Measurements from ENCODE around the gene MC3R.
"Not testable (repeated sequence)": the region's sequence is repeated elsewhere in the genome, so short reads cannot be mapped to it uniquely, and the experiment has no call there.

MC3R gene

GRCh38 chr20:56217829-56218228 is 30.7 kb upstream of the MC3R start:
- Histone ChIP-seq H3K27me3 (ENCODE audit: control insufficient read depth, insufficient read depth, low read length) (no peaks in the 10 kb centered on the region), H3K4me3 (ENCODE audit: low read depth, low read length) (no peak overlapping the region), H3K36me3 (ENCODE audit: control insufficient read depth, insufficient read depth, low read length) (no peaks in the 10 kb centered on the region), H3K9ac (ENCODE audit: low read length) (no peak overlapping the region), H3K4me1 (ENCODE audit: control insufficient read depth, insufficient read depth, low read length) (peaks cover 3% of the 10 kb centered on the region; the same call in 1 of the 2 replicates), H3K27ac (ENCODE audit: low read depth, low read length) (no peak overlapping the region), H3K9me3 (ENCODE audit: control insufficient read depth, insufficient read depth, low read depth, low read length) (peaks cover 34% of the 10 kb centered on the region)

GRCh38 chr20:56221186-56221585 is 27.3 kb upstream of the MC3R start:
- H3K36me3 ChIP-seq (ENCODE audit: control insufficient read depth, insufficient read depth, low read length); H3K9ac ChIP-seq (ENCODE audit: low read length); H3K4me3 ChIP-seq (ENCODE audit: low read depth, low read length); H3K4me1 ChIP-seq (ENCODE audit: control insufficient read depth, insufficient read depth, low read length); H3K27me3 ChIP-seq (ENCODE audit: control insufficient read depth, insufficient read depth, low read length); H3K27ac ChIP-seq (ENCODE audit: low read depth, low read length): not testable (repeated sequence)
- H3K9me3 ChIP-seq (ENCODE audit: control insufficient read depth, insufficient read depth, low read depth, low read length), result peaks cover 58% of the 10 kb centered on the region

- Histone ChIP-seq H3K4me1 (ENCODE audit: control insufficient read depth, insufficient read depth, low read length) (peaks cover 3% of the 10 kb centered on the region; the same call in 1 of the 2 replicates), H3K27me3 (ENCODE audit: control insufficient read depth, insufficient read depth, low read length) (no peaks in the 10 kb centered on the region), H3K9me3 (ENCODE audit: control insufficient read depth, insufficient read depth, low read depth, low read length) (peaks cover 58% of the 10 kb centered on the region), H3K9ac (ENCODE audit: low read length) (no peak overlapping the region), H3K27ac (ENCODE audit: low read depth, low read length) (no peak overlapping the region), H3K4me3 (ENCODE audit: low read depth, low read length) (no peak overlapping the region), H3K36me3 (ENCODE audit: control insufficient read depth, insufficient read depth, low read length) (no peaks in the 10 kb centered on the region)
Measured at GRCh38 chr20:56222201-56222600, 26.3 kb upstream of the MC3R start.

GRCh38 chr20:56222945-56223344 is 25.6 kb upstream of the MC3R start:
- no peaks in the 10 kb centered on the region for H3K4me1 ChIP-seq (ENCODE audit: control insufficient read depth, insufficient read depth, low read length)
- no peaks in the 10 kb centered on the region for H3K36me3 ChIP-seq (ENCODE audit: control insufficient read depth, insufficient read depth, low read length)
- H3K4me3 ChIP-seq (ENCODE audit: low read depth, low read length), result no peak overlapping the region
- H3K9ac ChIP-seq (ENCODE audit: low read length), result no peak overlapping the region
- peaks cover 58% of the 10 kb centered on the region for H3K9me3 ChIP-seq (ENCODE audit: control insufficient read depth, insufficient read depth, low read depth, low read length)
- no peak overlapping the region for H3K27ac ChIP-seq (ENCODE audit: low read depth, low read length)
- H3K27me3 ChIP-seq (ENCODE audit: control insufficient read depth, insufficient read depth, low read length), result no peaks in the 10 kb centered on the region

- H3K4me3 ChIP-seq (ENCODE audit: low read depth, low read length), result no peak overlapping the region
- peaks cover 58% of the 10 kb centered on the region for H3K9me3 ChIP-seq (ENCODE audit: control insufficient read depth, insufficient read depth, low read depth, low read length)
- H3K9ac ChIP-seq (ENCODE audit: low read length), result no peak overlapping the region
Measured at GRCh38 chr20:56223352-56223751, 25.2 kb upstream of the MC3R start.

GRCh38 chr20:56228021-56228420 is 20.5 kb upstream of the MC3R start:
- Histone ChIP-seq H3K27me3 (ENCODE audit: control insufficient read depth, insufficient read depth, low read length) (no peaks in the 10 kb centered on the region), H3K27ac (ENCODE audit: low read depth, low read length) (no peak overlapping the region), H3K36me3 (ENCODE audit: control insufficient read depth, insufficient read depth, low read length) (no peaks in the 10 kb centered on the region), H3K9ac (ENCODE audit: low read length) (no peak overlapping the region), H3K4me3 (ENCODE audit: low read depth, low read length) (no peak overlapping the region), H3K4me1 (ENCODE audit: control insufficient read depth, insufficient read depth, low read length) (no peaks in the 10 kb centered on the region), H3K9me3 (ENCODE audit: control insufficient read depth, insufficient read depth, low read depth, low read length) (peaks cover 22% of the 10 kb centered on the region)

More at GRCh38 chr20:56223352-56223751, 25.2 kb upstream of the MC3R start:
- no peaks in the 10 kb centered on the region for H3K4me1 ChIP-seq (ENCODE audit: control insufficient read depth, insufficient read depth, low read length)
- no peaks in the 10 kb centered on the region for H3K27me3 ChIP-seq (ENCODE audit: control insufficient read depth, insufficient read depth, low read length)
- H3K36me3 ChIP-seq (ENCODE audit: control insufficient read depth, insufficient read depth, low read length), result no peaks in the 10 kb centered on the region
- H3K27ac ChIP-seq (ENCODE audit: low read depth, low read length), result no peak overlapping the region

- no peak overlapping the region for H3K4me3 ChIP-seq (ENCODE audit: low read depth, low read length)
- peaks cover 24% of the 10 kb centered on the region for H3K9me3 ChIP-seq (ENCODE audit: control insufficient read depth, insufficient read depth, low read depth, low read length)
- H3K4me1 ChIP-seq (ENCODE audit: control insufficient read depth, insufficient read depth, low read length), result no peaks in the 10 kb centered on the region
- no peak overlapping the region for H3K9ac ChIP-seq (ENCODE audit: low read length)
- no peaks in the 10 kb centered on the region for H3K27me3 ChIP-seq (ENCODE audit: control insufficient read depth, insufficient read depth, low read length)
- no peaks in the 10 kb centered on the region for H3K36me3 ChIP-seq (ENCODE audit: control insufficient read depth, insufficient read depth, low read length)
- no peak overlapping the region for H3K27ac ChIP-seq (ENCODE audit: low read depth, low read length)
Measured at GRCh38 chr20:56229812-56230211, 18.7 kb upstream of the MC3R start.

GRCh38 chr20:56234110-56234509 is 14.4 kb upstream of the MC3R start:
- H3K4me3 ChIP-seq (ENCODE audit: low read depth, low read length), result no peak overlapping the region
- no peak overlapping the region for H3K9ac ChIP-seq (ENCODE audit: low read length)
- H3K27ac ChIP-seq (ENCODE audit: low read depth, low read length), result no peak overlapping the region
- H3K4me1 ChIP-seq (ENCODE audit: control insufficient read depth, insufficient read depth, low read length), result no peaks in the 10 kb centered on the region
- H3K36me3 ChIP-seq (ENCODE audit: control insufficient read depth, insufficient read depth, low read length), result no peaks in the 10 kb centered on the region
- H3K9me3 ChIP-seq (ENCODE audit: control insufficient read depth, insufficient read depth, low read depth, low read length), result peaks cover 34% of the 10 kb centered on the region
- no peaks in the 10 kb centered on the region for H3K27me3 ChIP-seq (ENCODE audit: control insufficient read depth, insufficient read depth, low read length)

GRCh38 chr20:56237335-56237734 is 11.2 kb upstream of the MC3R start:
- Histone ChIP-seq H3K4me1 (ENCODE audit: control insufficient read depth, insufficient read depth, low read length) (no peaks in the 10 kb centered on the region), H3K9me3 (ENCODE audit: control insufficient read depth, insufficient read depth, low read depth, low read length) (peaks cover 34% of the 10 kb centered on the region), H3K9ac (ENCODE audit: low read length) (no peak overlapping the region), H3K36me3 (ENCODE audit: control insufficient read depth, insufficient read depth, low read length) (no peaks in the 10 kb centered on the region), H3K27ac (ENCODE audit: low read depth, low read length) (no peak overlapping the region), H3K27me3 (ENCODE audit: control insufficient read depth, insufficient read depth, low read length) (no peaks in the 10 kb centered on the region; the same call in 1 of the 2 replicates), H3K4me3 (ENCODE audit: low read depth, low read length) (no peak overlapping the region)

- H3K9me3 ChIP-seq (ENCODE audit: control insufficient read depth, insufficient read depth, low read depth, low read length), result peaks cover 2% of the 10 kb centered on the region; the same call in 1 of the 2 replicates
- peaks cover 24% of the 10 kb centered on the region for H3K27me3 ChIP-seq (ENCODE audit: control insufficient read depth, insufficient read depth, low read length)
- H3K36me3 ChIP-seq (ENCODE audit: control insufficient read depth, insufficient read depth, low read length), result no peaks in the 10 kb centered on the region
- no peak overlapping the region for H3K4me3 ChIP-seq (ENCODE audit: low read depth, low read length)
- no peak overlapping the region for H3K9ac ChIP-seq (ENCODE audit: low read length)
- no peak overlapping the region for H3K27ac ChIP-seq (ENCODE audit: low read depth, low read length)
- H3K4me1 ChIP-seq (ENCODE audit: control insufficient read depth, insufficient read depth, low read length), result no peaks in the 10 kb centered on the region
Measured at GRCh38 chr20:56244259-56244658, 4.3 kb upstream of the MC3R start.

- Histone ChIP-seq H3K36me3 (ENCODE audit: control insufficient read depth, insufficient read depth, low read length) (no peaks in the 10 kb centered on the region), H3K9ac (ENCODE audit: low read length) (no peak overlapping the region), H3K27me3 (ENCODE audit: control insufficient read depth, insufficient read depth, low read length) (peaks cover 35% of the 10 kb centered on the region), H3K4me1 (ENCODE audit: control insufficient read depth, insufficient read depth, low read length) (no peaks in the 10 kb centered on the region), H3K27ac (ENCODE audit: low read depth, low read length) (no peak overlapping the region), H3K9me3 (ENCODE audit: control insufficient read depth, insufficient read depth, low read depth, low read length) (peaks cover 2% of the 10 kb centered on the region; the same call in 1 of the 2 replicates), H3K4me3 (ENCODE audit: low read depth, low read length) (no peak overlapping the region)
Measured at GRCh38 chr20:56245761-56246160, 2.8 kb upstream of the MC3R start.

Data from HUES6 (cell line).